Adrenal gland (tissue), 5 donors: Measurements from ENCODE around the gene DENND6B.

ENCODE experiments used
- POLR2A ChIP-seq, 2 donors: fragments of 450-650 bp; IDR thresholded peaks; one replicate each; pipeline ENCODE4 v1.6.1; 2017; ENCODE audit warnings: antibody characterized with exemption in 2 of 2, mild to moderate bottlenecking in 2 of 2, moderate library complexity in 1 of 2
- TF ChIP-seq, protein P1 (sequence below), 6 experiments: fragments of 450-650 bp in 4 of 6; fragments of 200-600 bp in 2 of 6; sonication (generic) in 1 of 6; IDR thresholded peaks; 1 replicate in 5 of 6; 2 replicates in 1 of 6; pipeline versions ENCODE4 v1.5.1 to v1.8.0; 2016 to 2021; ENCODE audit warnings: antibody characterized with exemption in 6 of 6, mild to moderate bottlenecking in 2 of 6, moderate library complexity in 1 of 6
- donor health status: DM: no; HTN: no; CAD: no.

DNA sequence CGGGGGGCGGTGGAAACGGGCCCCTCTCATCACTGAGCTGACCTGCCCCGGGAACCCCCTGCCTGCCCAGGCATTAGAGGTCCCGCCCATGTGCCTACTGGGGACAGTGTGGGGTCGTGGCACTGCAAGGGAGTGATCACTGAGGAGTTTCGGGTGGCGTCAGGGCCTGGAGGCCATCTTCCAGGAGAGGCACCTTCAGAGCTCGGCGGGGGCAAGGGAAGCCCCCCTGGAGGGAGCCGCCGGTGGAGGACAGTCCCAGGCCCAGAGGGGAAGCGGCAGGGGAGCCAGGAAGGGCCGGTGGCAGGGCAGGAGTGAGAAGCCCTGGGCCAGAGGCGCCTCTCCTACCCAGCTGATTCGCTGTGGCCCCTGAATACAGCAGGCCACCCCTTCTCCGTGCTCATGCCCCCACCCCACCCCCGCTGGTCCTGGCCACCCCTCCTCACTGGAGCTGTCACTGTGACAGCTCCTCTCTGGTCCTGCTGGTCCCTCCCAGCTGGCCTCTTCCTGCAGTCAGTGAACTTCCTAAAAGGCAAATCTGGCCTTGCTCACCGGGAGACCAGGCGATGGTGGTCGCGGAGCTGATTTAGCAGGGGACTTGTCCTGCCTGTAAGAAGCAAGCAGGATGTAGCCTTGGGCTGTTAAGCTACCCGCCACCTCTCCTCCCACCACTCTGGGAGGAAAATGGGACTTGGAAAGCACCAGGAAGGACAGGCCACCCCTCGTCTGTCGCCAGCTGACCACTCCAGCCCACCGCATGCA, 54.6 kb downstream of the DENND6B start:
- TF ChIP-seq, protein P1, sequence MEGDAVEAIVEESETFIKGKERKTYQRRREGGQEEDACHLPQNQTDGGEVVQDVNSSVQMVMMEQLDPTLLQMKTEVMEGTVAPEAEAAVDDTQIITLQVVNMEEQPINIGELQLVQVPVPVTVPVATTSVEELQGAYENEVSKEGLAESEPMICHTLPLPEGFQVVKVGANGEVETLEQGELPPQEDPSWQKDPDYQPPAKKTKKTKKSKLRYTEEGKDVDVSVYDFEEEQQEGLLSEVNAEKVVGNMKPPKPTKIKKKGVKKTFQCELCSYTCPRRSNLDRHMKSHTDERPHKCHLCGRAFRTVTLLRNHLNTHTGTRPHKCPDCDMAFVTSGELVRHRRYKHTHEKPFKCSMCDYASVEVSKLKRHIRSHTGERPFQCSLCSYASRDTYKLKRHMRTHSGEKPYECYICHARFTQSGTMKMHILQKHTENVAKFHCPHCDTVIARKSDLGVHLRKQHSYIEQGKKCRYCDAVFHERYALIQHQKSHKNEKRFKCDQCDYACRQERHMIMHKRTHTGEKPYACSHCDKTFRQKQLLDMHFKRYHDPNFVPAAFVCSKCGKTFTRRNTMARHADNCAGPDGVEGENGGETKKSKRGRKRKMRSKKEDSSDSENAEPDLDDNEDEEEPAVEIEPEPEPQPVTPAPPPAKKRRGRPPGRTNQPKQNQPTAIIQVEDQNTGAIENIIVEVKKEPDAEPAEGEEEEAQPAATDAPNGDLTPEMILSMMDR (IDR thresholded peaks at IDR 0.05): no peak
- no peak for TF ChIP-seq POLR2A (IDR thresholded peaks at IDR 0.05)
